GM18502 (cell line): ENCODE results near the gene TRPM4.
"Not testable (repeated sequence)": the region's sequence is repeated elsewhere in the genome, so short reads cannot be mapped to it uniquely, and the experiment has no call there.

Source experiments
- ATAC-seq: cut with Tn5 transposase; IDR thresholded peaks from one replicate; pipeline ENCODE4 v1.9.1; 2021; ENCODE audit warnings: mild to moderate bottlenecking; ENCODE audit not compliant: unreplicated experiment, poor library complexity

Gene TRPM4

DNA sequence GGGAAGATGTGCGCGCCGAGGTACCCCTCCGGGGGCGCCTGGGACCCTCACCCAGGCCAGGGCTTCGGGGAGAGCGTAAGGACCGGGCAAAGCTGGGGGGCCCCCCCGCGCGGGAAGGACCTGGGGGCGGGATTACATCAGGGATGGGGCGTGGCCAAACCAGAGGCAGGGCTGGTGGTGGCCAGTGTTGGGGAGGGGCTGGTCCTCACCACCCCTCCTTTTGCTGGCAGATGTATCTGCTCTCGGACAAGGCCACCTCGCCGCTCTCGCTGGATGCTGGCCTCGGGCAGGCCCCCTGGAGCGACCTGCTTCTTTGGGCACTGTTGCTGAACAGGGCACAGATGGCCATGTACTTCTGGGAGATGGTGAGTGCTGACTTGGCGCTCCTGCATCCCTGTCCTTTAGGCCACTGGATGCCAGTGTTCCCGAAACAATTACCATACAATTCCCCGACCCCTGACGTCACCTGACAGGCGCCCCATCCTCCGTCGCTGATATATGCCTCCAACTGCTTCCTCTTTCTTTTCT, 25.3 kb downstream of the TRPM4 start:
- ATAC-seq = no peak

DNA sequence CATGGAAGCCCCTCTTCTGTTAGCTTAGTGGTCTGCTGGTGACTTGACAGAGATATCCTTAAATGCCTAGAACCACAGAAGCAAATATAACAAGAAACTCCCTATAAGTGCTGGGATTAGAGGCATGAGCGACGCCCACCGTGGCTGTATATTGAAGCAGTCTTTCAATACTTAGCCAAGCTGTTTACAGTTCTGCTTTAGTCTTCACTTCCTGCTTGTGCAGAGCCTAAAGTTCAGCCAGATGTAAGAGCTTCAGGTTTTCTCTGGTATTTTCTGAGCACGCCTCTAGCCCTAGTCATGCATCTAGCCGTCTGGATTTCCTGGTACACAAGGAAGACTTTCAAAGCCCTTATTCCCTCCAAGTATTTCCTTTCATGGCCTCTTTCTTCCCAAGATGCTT, 28.5 kb downstream of the TRPM4 start:
- ATAC-seq = no peak

DNA sequence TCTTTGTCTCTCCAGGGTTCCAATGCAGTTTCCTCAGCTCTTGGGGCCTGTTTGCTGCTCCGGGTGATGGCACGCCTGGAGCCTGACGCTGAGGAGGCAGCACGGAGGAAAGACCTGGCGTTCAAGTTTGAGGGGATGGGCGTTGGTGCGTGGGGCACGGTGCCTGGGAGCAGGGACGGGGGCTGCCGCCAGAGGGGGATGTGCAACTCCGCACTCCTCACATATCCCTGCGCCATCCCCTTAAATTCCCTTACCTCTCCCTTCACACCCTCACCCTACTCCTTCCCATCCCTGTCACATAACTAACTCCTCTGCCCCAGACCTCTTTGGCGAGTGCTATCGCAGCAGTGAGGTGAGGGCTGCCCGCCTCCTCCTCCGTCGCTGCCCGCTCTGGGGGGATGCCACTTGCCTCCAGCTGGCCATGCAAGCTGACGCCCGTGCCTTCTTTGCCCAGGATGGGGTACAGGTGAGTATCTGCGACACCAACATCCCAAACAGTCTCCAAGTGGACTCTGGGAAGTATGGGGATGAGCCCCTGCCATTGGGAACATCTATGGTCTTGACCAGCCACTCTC, 31.1 kb downstream of the TRPM4 start:
- no peak for ATAC-seq

DNA sequence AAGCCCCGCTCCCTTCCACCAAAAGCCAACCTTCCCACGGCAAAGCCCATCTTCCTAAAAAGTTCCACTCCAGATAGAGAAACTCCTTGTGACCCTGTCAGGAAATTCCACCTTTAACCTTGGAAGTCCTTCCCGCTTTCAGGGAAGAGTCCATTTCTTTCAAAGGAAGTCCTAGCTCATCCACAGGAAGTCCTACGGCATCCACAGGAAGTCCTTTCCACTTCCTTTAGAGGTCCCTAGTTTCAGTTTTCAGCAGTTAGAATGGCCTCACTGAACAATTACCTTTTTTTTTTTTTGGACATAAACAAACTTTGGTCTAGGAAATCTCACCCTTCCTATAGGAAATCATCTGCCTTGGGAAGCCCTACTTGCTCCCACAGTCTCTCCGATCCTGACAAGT, 31.7 kb downstream of the TRPM4 start:
- ATAC-seq = no peak

DNA sequence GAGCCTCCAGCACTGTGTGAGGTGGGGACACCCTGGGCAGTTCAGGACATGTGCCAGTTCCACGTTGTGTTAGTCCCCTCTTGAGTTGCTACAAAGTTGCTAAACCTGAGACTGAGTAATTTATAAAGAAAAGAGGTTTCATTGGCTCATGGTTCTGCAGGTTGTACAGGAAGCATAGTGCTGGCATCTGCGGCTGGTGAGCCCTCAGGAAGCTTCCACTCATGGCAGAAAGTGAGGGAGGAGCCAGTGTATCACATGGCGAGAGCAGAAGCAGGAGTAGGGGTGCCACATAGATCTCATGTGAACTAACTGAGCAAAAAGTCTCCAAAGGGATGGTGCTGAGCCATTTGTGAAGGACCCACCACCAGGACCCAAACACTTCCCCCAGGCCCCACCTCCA, 33.2 kb downstream of the TRPM4 start:
- no peak for ATAC-seq

DNA sequence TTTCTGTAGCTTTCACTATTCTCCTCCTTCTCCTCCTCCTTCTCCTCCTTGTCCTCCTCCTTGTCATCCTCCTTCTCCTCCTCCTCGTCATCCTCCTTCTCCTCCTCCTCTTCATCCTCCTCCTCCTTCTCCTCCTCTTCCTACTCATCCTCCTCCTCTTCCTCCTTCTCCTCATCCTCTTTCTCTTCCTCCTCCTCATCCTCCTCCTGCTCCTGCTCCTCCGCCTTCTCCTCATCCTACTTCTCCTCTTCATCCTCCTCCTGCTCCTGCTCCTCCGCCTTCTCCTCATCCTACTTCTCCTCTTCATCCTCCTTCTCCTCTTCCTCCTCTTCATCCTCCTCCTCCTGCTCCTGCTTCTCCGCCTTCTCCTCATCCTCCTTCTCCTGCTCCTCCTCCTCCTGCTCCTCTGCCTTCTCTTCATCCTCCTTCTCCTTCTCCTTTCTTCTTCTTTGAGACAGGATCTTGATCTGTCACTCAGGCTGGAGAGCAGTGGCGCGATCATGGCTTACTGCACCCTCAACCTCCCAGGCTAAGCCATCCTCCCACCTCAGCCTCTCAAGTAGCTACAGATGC, 36.3 kb downstream of the TRPM4 start:
- no peak for ATAC-seq

DNA sequence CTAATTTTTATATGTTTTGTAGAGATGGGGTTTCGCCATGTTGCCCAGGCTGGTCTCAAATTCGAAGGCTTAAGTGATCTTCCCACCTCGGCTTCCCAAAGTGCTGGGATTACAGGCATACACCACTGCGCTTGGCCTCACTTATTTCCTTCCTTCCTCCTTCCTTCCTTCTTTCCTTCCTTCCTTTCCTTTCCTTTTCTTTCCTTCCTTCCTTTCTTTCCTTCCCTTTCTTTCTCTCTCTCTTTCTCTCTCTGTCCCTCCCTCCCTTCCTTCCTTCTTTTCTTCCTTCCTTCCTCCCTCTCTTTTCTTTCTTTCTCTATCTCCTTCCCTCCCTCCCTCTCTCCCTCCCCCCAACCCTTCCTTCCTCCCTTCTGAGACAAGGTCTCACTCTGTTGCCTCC, 36.8 kb downstream of the TRPM4 start:
- no peak for ATAC-seq

DNA sequence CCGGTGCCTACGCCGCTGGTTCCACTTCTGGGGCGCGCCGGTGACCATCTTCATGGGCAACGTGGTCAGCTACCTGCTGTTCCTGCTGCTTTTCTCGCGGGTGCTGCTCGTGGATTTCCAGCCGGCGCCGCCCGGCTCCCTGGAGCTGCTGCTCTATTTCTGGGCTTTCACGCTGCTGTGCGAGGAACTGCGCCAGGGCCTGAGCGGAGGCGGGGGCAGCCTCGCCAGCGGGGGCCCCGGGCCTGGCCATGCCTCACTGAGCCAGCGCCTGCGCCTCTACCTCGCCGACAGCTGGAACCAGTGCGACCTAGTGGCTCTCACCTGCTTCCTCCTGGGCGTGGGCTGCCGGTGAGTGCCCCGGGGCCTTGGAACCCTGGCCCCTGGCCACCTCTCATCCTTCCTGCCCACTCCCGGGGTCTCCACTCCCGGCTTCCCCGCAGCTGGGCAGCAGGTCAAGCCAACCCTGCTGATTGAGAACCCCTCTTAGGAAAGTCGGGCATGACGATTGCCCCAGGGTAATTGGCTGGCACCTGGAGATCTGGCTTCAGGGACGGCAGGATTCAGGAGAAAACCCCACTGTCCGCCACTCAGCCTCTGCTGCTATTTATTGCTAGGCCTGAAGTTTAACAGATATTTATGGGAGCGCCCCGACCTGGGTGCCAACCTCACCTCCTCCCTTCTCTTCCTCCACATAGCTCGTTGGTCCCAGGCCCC, 39.1 kb downstream of the TRPM4 start:
- ATAC-seq = no peak

DNA sequence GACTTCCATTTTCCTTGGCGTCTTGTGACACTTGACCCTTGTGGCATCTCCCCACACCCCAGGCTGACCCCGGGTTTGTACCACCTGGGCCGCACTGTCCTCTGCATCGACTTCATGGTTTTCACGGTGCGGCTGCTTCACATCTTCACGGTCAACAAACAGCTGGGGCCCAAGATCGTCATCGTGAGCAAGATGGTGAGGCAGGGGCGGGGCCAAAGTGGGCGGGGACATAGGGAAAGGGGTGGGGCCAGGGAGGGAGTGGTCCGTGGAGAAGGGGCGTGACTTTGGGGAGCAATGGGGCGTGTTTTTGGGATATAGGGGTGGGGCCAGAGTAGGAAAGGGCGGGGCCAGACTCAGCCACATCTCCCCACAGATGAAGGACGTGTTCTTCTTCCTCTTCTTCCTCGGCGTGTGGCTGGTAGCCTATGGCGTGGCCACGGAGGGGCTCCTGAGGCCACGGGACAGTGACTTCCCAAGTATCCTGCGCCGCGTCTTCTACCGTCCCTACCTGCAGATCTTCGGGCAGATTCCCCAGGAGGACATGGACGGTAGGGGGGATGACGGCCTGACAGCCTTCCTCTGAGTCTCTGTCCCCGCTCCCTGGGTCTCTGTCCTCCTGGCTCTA, 42.8 kb downstream of the TRPM4 start:
- ATAC-seq = no peak

DNA sequence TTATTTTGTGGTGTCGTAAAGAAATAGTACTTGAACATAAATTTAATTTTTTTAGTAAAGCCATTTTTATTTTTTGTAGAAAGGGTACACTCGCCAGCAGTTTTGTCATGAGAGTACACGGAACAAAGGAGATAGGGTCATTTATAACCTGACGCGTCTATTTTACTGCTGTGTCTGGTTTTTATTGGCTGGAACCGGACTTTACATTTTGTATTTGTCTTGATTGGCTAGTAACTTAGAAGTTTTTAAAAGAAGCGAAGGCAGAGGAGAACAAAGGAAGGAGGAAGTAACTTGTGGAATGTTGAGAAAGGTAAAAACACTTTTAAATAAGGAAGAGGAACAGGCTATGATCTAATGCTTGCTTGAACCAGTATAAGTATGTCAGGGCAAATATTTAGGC, 43.5 kb downstream of the TRPM4 start:
- ATAC-seq = no peak

DNA sequence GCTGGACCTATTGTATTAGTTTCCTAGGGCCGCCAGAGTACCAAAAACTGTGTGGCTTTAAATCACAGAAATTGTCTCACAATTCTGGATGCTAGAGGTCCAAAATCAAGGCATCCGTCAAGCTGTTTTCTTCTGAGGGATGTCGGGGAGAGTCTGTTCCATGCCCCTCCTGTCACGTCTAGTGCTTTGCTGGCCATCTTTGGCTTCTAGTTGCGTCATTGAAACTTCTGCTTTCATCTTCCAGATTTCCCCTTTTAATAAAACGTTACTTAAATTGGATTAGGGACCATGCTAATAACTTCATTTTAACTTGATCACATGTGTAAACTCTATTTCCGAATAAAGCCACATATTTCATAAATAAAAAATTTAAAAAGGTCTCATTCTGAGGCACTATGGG, 47.5 kb downstream of the TRPM4 start:
- ATAC-seq = no peak

DNA sequence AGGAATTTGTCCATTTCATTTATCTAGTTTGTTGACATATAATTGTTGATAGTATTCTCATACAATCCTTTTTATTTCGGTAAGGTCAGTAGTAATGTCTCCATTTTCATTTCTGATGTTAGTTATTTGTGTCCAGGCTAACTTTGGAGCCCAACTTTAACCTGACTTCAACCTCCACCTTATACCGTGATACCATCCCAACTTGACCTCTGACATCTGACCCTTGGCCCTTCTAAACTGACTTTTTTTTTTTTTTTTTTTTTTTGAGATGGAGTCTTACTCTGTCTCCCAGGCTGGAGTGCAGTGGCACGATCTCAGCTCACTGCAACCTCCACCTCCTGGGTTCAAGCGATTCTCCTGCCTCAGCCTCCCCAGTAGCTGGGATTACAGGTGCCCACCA, 51.9 kb downstream of the TRPM4 start:
- not testable (repeated sequence) for ATAC-seq

DNA sequence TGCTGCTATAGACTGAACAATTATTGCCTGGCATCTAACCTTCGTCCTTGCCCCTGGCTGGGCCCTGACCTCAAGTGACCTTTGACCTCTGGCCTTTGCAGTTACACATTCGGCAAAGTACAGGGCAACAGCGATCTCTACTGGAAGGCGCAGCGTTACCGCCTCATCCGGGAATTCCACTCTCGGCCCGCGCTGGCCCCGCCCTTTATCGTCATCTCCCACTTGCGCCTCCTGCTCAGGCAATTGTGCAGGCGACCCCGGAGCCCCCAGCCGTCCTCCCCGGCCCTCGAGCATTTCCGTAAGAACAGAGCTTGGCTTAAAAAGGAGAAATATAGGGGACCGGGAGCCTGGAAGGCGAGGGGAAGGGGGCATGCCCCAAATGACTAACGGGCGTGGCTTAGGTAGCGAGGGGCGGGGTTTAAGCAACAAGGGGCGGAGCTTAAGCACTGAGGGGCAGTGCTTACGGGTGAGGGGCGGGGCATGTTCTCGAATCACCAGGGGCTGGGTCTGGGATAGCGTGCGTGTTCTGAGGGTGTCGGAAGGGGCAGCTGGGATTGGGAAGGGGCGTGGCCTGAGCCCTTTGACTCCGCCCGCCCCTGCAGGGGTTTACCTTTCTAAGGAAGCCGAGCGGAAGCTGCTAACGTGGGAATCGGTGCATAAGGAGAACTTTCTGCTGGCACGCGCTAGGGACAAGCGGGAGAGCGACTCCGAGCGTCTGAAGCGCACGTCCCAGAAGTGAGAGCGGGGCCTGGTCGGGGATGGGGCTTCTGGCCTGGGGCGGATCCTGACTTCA, 52.7 kb downstream of the TRPM4 start:
- no peak for ATAC-seq

DNA sequence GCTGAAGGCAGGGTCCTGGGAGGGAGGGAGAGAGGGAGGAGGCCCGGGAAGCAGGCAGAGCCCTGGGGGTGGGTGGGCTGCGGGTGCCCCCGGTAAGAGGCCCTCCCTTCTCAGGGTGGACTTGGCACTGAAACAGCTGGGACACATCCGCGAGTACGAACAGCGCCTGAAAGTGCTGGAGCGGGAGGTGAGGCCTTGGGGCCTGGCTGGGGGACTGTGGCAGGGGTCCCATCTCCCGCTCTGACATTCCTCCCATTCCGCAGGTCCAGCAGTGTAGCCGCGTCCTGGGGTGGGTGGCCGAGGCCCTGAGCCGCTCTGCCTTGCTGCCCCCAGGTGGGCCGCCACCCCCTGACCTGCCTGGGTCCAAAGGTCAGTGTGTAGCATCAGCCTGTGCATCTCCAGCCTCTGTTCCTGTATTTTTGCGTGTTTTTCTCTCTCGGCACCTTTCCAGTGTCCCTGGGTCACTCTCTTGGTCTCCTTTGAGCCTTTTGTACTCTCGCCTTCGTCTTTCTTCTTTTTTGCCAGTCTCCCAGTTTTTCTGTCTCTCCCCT, 53.4 kb downstream of the TRPM4 start:
- no peak for ATAC-seq

DNA sequence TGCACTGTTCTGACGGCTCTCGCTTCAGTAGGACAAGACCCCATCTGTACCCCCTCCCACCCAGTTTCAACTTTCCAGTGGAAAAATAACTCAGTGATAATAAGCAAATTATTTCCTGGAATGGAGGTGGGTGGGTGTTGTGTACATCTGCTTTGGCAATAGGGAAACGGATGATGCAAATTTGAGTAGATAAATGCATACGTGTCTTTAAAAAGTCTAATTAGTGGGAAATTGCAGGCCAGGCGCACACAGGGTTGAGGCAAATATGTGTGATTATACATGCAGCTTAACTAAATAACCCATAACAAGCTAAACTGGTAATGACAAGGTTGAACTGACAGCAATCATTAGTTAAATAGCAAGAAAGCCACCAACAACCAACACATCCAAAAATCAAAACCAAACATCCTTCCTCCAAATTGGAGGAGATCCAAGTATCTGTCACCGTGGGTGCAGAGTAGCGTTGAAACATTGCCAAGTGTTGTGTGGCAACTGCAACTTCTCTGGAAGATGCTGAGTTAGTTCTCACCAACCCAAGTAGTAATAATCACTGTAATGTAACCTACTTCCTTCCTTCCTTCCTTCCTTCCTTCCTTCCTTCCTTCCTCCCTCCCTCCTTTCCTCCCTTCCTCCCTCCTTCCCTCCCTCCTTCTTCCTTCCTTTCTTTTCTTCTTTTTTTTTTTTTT, 54.6 kb downstream of the TRPM4 start:
- ATAC-seq = no peak

DNA sequence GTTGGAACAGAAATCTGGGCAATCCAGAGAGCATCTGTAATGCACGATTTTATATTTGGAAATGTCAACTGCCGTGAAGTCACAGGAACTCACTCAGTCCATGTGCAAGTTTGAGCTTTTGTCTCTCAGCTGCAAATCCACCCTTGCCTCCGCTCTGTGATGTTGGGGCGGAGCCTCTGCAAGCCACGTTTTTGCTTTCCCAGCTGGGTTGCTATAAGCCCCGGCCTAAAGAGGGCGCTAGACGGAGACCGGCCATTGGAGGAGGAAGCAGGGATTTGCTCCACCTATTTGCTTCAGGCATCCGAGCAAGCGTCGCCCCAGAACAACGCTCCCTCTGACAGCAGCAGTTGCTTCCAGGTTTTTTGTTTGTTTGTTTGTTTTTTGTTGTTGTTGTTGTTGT, 56.2 kb downstream of the TRPM4 start:
- no peak for ATAC-seq

DNA sequence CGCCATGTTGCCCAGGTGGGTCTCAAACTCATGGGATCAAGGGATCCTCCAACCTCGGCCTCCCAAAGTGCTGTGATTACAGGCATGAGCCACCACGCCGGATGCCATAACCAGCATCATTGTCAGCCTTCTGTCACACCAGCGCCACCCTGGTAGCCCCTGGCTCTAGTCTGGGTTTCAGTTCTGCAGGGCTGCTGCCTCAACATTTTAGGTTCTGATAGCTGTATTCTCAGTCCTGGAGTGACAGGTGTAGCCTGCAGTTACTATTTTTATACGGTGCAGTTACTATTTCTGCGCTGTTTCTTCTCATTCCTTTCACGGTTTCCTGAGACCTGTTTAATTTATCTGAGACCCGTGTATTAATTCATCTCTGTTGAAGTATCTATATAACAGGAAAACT, 57.1 kb downstream of the TRPM4 start:
- no peak for ATAC-seq

DNA sequence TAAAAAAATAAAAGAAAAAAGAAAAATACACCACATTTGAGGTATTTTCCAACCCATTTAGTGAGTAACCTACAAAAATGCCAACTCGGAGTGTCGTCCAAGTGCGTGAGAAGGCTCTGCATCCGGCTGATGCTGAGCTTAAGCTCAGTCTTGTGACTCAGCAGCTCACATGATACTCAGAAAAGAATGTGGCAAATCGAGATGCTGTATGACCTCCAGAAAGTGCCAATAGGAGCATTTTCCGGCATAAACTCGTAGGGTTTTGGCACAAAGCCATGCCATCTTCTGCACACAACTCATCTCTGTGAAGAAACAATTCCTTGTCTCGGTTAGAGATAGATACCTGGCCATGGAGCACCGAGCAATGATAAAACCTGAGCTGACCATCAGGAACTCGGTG, 58.5 kb downstream of the TRPM4 start:
- ATAC-seq = no peak

DNA sequence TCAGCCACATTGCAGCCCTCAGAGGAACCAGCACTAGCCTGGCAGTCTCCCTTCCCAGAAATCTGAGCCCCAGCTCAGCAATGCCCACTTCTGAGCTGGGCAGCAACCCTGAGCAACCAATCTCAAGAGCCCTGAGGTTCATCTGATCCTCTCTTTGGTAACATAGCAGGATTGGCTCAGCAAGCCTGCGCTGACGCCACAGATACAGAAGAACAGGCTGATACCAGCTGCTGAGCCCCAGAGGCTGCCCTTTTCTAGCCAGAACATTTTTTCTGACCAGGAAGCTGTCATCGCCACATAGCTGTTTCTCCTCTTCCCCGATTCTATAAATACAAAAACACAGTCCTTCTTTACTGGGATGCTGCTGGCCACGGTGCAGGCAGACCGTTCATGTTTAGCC, 59.8 kb downstream of the TRPM4 start:
- no peak for ATAC-seq

DNA sequence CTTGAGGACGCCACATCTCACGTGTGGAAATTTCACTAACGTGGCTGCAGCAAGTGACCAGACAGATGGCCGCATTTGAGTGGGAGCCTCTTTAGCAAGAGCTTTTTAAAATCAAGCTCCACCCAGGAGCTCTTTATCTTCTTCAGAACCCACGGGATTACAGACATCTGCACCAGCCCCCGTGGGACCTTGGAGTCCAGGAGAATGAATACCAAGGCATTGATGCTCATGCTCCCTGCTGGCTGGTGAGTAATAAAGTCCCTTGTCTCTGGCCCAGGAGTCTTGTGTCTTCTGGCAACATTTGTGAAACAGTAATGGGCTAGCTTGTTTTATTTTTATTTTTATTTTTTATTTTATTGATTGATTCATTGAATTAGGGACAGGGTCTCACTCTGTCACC, 64.4 kb downstream of the TRPM4 start:
- ATAC-seq = no peak
